Middle frontal gyrus (tissue), 1 donor: ENCODE measurements around the gene PARP14.
"Not testable (repeated sequence)": the region's sequence is repeated elsewhere in the genome, so short reads cannot be mapped to it uniquely, and the experiment has no call there.

Source experiments
- DNase-seq: peaks from one replicate; pipeline ENCODE4 v3.0.0-alpha.2; 2015; ENCODE audit warnings: low spot score; ENCODE audit errors: extremely low spot score

The PARP14 gene

DNA sequence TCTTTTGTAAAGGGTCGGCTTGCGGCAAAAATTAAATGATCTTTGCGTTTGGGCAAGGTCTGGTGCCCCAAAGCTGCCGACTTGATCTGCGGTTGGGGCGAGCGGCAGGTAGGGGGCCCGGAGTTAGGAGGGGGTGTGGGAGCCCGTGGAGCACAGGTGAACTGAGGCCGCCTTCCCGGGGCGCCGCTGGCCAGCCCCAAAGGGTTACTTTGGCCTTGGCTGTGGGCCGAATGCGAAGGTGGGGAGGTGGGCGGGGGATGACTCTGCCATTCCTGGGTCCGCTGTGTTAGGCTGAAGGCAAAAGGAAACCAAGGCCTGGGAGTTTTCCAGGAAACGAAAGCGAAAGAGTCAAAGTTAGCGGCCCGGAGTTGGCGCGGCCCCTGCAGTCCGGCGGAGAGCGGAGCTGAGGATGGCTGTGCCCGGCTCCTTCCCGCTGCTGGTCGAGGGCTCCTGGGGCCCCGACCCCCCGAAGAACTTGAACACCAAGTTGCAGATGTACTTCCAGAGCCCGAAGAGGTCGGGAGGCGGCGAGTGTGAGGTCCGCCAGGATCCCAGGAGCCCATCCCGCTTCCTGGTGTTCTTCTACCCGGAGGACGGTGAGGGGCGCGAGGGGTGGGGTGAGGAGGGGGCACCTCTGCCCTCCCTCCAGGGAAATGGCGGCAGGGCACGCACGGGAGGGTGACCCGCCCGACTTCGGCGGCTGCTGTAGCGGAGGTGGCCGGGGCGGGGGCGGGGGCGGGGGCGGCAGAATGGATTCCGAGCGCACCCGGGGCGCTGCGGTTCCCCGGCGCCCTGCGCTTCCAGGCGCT is at the start of gene PARP14:
TSS of gene PARP14 (plus strand) at position 365 of the 809 bp plus-strand sequence. CDS start at position 410, 45 bp downstream.
- DNase-seq = no peak

GRCh38 chr3:122635789-122636188 is 44.9 kb upstream of the PARP14 start:
- peak; percentile 9 for DNase-seq

GRCh38 chr3:122636697-122637096 is 43.9 kb upstream of the PARP14 start:
- no peak for DNase-seq

- DNase-seq = no peak
Observed at GRCh38 chr3:122640437-122640999, 40.1 kb upstream of the PARP14 start.

- no peak for DNase-seq
Observed at GRCh38 chr3:122642935-122643334, 37.7 kb upstream of the PARP14 start.

DNA sequence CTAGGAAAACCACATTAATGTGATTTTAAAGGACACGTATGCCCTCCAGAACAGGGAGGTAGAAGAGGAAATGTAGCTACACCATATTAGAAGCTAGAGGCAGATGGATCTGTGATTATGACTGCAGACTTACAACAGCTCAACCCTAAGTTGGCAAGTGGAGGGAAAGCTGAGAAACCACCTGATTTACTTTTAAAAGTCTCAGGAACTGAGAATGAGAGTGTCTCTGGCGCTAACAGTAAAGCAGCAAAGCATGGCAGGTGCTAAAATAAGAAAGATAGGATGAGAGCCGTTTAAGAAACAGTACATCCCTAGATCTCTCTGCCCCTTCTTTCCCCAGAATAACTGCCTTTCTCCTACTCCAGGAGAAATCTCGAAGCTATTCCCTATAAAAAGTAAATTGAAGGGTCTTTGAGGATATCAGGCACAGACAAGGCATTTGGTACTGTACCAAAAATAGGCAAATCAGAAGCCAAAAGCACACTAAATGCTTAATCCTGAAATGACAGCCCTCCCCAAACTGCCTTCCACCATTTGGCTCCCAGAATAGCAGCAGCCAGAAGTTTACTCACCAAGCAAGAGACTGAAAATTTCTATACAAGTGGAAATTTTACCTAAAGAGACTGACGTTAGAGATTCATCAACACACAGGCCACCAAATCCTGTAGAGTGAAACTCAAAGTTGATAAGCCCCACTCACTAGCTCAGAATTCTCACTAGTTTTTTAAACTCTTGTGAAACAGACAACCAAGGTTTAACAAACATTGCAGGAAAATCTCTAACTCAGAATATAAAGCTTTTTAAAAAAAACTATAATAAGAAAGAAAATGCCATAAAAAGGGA is 34.3 kb upstream of the PARP14 start:
- no peak for DNase-seq

GRCh38 chr3:122651233-122651907 is 29.3 kb upstream of the PARP14 start:
- not testable (repeated sequence) for DNase-seq

GRCh38 chr3:122651962-122652361 is 28.7 kb upstream of the PARP14 start:
- not testable (repeated sequence) for DNase-seq

DNA sequence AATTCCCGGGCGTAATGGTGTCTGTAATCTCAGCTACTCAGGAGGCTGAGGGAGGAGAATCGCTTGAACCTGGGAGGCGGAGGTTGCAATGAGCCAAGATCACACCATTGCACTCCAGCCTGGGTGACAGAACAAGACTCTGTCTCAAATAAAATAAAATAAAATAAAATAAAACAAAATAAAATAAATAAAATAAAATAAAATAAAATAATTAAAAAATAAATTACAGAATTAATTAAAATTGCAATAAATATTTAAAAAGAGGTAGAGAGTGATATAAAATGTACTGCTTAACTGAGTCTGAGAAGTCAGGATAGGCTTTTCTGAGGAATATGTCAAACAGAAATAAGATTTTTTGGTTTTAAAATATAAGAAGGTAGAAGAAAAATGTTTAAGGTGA is 22.3 kb upstream of the PARP14 start:
- DNase-seq = not testable (repeated sequence)

GRCh38 chr3:122660297-122660974 is 20.2 kb upstream of the PARP14 start:
- no peak for DNase-seq

- DNase-seq = no peak
Observed at GRCh38 chr3:122661633-122662032, 19.0 kb upstream of the PARP14 start.

DNA sequence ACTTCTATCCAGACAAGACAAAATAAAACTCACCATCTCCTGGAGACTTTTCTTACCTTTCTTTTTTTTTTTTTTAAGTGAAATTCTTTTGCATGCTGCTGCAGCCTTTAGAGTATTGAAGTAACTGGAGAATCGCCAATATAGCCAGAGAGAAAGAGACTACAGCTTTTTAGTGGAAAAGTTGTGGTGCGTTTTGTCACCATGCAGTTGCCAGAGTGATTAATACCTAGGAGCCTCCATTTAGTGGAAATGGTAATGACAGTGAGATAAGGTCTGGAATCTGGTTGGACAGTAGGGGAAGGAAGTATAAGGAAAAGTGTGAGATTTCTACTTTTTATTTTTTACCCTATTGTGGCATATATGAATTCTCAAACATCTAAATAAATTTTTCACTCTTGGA is 18.1 kb upstream of the PARP14 start:
- no peak for DNase-seq

DNA sequence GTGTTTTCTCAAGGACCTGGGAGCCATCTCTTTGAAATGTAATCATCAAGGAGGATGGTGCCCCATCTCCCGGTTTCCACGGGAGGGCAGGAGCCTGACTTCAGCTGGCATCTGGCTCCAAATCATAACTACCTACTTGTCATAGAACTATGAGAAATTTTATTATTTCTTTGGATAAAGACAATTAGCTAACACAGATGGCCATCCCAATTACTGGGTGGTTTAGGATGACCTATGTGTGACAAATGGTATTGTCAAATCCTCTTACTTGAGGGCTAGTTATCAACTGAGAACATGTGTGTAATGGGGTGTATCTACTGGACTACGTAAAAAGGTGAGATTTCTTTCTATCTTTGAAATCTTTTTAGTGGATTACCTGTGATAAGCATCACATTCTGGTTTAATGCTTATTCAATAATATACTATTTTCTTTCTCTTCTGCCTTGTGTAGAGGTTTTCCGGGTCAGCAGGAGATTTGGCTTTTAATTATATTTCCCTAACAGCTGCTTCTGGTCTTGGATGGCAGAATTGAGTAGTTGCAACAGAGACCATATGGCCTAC is 15.3 kb upstream of the PARP14 start:
- DNase-seq = no peak

DNA sequence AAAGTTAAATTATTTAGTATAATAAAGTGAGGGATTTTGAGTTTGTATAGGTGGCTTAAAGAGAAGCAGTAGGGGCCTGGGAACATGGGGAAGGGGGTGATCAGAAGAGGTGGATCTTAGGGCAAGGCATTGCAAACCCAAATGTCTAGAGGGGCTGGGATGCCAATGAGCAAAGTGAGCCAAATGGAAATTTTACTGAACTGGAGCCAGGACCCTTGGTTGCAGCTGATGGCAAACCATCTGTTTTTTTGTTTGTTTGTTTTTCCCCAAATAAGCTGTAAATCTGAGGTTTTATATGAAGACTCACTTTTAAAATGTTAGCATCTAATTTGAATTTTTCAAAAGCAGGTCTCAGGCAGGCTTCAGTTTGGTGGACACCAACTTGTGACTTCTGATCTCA is 14.8 kb upstream of the PARP14 start:
- no peak for DNase-seq

GRCh38 chr3:122668930-122669730 is 11.5 kb upstream of the PARP14 start:
- no peak for DNase-seq

- DNase-seq = no peak
Observed at GRCh38 chr3:122671553-122671952, 9.1 kb upstream of the PARP14 start.

GRCh38 chr3:122674339-122674738 is 6.3 kb upstream of the PARP14 start:
- DNase-seq = no peak

DNA sequence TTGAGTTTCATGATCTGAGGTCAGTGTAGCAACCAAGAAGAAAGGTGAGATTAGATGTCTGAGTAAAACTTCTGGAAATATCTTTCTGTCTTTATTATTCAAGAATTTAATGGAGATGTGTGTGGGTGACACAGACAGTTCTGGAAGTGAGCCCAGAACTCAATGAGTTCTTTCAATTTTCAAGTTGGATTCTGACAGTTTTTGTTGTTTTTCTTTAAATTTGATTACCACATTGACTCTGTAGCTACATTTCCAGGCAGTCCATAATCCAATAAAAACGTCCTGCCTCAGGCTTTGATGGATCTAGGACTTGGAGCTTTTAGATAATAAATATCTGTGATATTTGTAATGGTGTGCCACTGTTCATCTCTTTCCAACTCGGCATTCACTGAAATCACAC is 3.9 kb upstream of the PARP14 start:
- DNase-seq = no peak

DNA sequence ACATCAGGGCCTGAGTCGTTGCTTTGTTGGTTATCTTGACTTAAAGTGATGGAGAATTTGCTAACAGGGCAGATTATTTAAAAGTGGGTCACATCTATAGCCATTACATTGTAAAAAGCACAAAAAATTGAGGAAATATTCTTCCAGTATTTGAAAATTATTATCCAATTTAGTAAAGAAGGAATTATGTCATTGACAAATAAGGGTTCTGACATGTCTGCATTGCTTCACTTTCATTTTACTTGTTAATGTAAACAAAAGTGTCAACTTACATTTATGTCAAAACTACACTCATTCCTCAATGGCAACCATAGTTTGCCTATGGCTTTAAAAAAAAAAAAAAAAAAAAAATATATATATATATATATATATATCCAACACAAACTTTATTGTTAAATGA is 3.4 kb upstream of the PARP14 start:
- no peak for DNase-seq

DNA sequence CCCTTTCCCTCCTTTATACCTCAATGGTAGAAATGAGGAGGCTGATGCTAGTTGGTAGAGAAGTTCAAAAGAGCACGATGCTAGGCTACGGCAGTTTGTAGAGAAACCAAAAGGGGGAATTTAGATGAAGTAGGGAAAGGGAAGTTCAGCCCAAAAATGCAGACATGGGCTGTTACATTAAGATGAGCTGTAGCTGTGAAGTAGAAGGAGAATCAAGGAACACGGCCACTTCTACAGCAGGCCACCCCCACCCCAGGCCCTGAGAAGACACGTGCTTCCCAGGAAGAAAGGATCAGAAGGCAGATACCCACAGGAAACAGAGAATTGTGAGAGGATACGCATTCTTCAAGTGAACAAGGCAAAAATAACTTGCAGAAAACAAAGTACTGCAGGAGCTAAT is 2.1 kb upstream of the PARP14 start:
- no peak for DNase-seq
